Stimulated activated CD4-positive, alpha-beta T cell treated with anti-CD3 and anti-CD28 coated beads, Interleukin-4, amount 100 ng/mL, for 48 hours (primary cell): ENCODE data around the gene C11orf97.
"Not testable (repeated sequence)": the region's sequence is repeated elsewhere in the genome, so short reads cannot be mapped to it uniquely, and the experiment has no call there.

Experiments used
- DNase-seq, 2 donors: peaks; one replicate each; pipeline ENCODE4 v3.0.0-alpha.2; 2020; ENCODE audit warnings: low read depth in 2 of 2

C11orf97 gene

GRCh38 chr11:94525546-94526324 is 13.5 kb downstream of the C11orf97 start:
- no peak for DNase-seq

- DNase-seq, result no peak
Observed at GRCh38 chr11:94526645-94527438, 14.6 kb downstream of the C11orf97 start.

DNA sequence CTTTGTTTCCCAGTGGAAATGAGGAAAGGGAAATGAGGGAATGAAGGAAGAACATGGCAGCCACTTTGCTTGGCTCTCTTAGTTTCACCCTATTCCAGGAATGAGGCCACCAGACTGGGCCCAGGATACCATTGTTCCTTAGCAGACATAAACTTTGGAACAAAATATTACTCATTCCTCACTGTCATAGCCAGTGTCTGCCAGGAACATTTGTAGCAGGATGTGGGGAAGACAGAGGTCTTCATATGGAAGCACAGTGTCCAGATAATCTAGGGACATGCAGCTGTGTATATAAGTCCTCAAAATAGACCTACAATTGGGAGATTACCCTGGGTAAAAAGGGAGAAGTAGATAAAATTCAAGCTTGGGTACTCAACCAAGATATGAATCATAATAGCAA is 16.3 kb downstream of the C11orf97 start:
- DNase-seq, result no peak

GRCh38 chr11:94532211-94532610 is 19.9 kb downstream of the C11orf97 start:
- DNase-seq, result no peak

DNA sequence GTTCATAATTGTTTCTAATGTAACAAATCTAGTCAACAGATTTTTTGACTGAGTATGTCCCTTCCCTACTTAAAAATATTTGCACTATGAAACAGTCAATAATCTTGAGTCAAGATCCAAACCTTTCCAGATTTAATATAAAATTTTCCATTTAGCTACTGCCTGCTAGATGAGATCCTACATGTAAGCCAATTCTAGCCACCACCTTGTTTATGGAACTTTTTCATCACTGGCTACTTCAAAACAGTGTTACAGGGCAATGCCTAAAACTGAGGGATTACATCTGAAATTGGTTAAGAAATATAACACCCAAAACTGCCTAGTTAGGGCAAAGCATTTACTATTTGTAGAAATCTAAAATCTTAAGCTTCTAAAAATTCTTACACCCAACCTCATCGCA is 20.9 kb downstream of the C11orf97 start:
- no peak for DNase-seq

DNA sequence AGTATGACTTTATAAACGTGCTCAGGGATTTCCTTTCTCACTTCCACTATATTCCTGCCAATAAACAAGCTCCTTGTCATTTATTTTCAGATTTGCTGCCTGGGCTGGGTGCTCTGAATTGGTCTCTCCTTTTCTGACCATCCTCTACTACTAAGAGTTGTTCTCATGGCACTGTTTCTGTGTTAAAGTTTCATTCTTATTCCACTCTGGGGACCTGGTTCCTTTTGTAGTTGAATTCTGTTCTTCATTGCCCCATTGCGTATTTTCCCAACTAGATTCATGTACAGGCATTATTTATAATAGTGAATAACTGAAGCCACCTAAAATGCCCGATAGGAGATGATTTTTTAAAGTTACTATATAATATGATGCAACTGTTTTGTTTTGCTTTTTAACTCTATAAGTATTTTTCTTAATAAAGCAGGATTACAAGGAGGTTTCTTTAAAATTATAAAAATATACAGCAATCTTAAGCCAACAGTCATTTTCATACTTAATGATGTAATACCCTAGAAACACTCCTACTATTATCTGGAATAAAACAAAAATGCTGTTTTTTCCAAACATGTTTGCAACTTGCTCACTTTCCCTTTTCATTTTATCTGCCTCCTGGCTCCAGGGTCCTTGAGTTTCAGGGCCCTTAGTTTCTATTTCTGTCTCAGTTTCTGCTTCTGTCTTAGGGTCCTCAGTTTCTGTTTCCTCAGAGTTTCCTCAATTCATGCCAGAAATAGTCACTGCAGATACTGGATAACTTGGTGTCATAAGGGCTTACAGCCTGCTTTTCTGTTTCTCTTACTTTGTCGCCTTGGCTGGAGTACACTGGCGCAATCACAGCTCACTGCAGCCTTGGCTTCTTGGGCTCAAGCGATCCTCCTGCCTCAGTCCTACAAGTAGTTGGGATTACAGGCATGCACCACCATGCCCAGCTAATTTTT is 21.7 kb downstream of the C11orf97 start:
- no peak for DNase-seq

GRCh38 chr11:94536386-94536785 is 24.1 kb downstream of the C11orf97 start:
- DNase-seq, result no peak

DNA sequence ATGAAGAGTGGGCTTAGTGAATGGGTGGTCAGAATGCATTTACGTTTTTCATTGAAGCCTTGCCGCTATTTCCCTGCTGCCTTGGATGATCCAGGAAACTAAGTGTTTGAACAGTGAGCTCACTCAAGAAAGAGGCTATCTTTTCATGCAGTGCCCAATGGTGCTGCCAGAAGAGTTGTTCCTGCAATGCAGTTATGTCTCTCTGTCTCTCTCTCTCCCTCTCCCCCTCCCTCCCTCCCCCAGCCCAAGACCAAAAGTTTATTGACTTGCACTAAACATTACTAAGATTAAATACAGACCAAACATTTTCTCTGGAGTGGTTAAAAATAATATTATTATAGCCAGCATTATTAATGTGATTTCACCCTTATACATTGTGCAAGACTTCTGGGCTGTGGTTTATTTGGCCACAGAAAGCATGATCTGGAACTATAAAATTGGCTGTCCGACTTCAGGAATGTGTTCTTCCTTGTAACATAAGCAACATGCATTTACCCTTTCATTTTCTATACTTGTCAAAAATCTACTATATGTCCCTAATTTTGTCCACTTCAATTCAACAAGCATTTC is 24.9 kb downstream of the C11orf97 start:
- DNase-seq, result no peak

DNA sequence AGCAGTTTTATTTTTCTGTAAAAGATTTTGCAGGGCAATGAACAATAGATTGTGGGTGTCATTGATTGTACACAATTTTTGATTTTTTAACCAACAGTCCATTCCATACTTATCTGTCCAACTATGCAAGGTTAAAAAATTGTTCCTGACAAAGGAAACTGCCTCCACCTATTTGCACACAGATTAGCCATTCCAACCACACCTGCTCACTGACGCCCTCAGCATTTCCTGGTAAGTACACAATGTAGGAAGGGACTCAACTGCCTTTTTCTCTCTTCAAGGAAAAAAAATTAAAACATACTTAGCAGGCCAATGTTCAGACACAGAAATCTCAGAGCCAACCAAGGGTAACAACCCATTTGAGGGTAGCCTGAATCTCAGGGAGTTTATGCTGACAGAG is 27.2 kb downstream of the C11orf97 start:
- DNase-seq, result no peak

DNA sequence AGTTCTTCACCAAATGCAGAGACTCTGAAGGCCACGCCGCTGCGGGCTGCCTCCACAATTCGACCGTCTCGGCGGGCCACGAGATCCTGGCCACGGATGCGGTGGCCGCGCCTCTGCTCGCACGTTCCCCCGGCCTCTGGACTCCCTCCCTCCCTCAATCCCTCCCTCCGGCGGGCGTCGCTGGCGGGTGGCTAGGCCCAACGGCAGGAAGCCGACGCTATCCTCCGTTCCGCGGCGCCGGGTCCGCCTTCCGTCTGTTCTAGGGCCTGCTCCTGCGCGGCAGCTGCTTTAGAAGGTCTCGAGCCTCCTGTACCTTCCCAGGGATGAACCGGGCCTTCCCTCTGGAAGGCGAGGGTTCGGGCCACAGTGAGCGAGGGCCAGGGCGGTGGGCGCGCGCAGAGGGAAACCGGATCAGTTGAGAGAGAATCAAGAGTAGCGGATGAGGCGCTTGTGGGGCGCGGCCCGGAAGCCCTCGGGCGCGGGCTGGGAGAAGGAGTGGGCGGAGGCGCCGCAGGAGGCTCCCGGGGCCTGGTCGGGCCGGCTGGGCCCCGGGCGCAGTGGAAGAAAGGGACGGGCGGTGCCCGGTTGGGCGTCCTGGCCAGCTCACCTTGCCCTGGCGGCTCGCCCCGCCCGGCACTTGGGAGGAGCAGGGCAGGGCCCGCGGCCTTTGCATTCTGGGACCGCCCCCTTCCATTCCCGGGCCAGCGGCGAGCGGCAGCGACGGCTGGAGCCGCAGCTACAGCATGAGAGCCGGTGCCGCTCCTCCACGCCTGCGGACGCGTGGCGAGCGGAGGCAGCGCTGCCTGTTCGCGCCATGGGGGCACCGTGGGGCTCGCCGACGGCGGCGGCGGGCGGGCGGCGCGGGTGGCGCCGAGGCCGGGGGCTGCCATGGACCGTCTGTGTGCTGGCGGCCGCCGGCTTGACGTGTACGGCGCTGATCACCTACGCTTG is 31.7 kb downstream of the C11orf97 start, which contains the start of gene FUT4:
Gene FUT4 (plus strand): TSS at position 227 of the 951 bp plus-strand sequence. CDS start 213 bp downstream, at position 440.
- peak; percentile 71 to 76 for DNase-seq

GRCh38 chr11:94544646-94545263 is 32.5 kb downstream of the C11orf97 start:
- peak in 1 of 2 donors; percentile 5 for DNase-seq

DNA sequence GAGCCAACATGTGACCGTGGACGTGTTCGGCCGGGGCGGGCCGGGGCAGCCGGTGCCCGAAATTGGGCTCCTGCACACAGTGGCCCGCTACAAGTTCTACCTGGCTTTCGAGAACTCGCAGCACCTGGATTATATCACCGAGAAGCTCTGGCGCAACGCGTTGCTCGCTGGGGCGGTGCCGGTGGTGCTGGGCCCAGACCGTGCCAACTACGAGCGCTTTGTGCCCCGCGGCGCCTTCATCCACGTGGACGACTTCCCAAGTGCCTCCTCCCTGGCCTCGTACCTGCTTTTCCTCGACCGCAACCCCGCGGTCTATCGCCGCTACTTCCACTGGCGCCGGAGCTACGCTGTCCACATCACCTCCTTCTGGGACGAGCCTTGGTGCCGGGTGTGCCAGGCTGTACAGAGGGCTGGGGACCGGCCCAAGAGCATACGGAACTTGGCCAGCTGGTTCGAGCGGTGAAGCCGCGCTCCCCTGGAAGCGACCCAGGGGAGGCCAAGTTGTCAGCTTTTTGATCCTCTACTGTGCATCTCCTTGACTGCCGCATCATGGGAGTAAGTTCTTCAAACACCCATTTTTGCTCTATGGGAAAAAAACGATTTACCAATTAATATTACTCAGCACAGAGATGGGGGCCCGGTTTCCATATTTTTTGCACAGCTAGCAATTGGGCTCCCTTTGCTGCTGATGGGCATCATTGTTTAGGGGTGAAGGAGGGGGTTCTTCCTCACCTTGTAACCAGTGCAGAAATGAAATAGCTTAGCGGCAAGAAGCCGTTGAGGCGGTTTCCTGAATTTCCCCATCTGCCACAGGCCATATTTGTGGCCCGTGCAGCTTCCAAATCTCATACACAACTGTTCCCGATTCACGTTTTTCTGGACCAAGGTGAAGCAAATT is 33.3 kb downstream of the C11orf97 start:
- DNase-seq, result no peak

- no peak for DNase-seq
Observed at GRCh38 chr11:94546162-94546470, 33.9 kb downstream of the C11orf97 start.

- DNase-seq, result no peak
Observed at GRCh38 chr11:94546886-94547285, 34.6 kb downstream of the C11orf97 start.

- no peak for DNase-seq
Observed at GRCh38 chr11:94549146-94549545, 36.9 kb downstream of the C11orf97 start.

DNA sequence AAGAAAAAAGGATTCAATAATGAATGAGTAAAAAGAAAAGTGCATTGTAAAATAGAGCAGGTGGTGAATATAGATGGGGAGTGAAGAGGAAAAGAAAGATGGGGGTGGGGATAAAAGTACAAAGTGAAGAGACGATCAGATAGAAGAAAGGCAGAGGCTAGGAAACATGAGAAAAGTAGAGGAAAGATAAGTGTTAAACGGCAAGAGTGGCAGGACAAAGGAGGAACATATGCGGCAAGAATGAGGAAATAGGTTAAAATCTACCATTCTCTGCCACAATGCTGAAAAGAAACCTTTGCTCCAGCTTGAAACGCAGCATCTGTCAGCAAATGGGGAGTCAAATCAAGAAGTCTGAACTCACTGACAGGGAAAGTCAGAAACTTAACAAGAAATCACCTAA is 38.3 kb downstream of the C11orf97 start:
- DNase-seq, result no peak

DNA sequence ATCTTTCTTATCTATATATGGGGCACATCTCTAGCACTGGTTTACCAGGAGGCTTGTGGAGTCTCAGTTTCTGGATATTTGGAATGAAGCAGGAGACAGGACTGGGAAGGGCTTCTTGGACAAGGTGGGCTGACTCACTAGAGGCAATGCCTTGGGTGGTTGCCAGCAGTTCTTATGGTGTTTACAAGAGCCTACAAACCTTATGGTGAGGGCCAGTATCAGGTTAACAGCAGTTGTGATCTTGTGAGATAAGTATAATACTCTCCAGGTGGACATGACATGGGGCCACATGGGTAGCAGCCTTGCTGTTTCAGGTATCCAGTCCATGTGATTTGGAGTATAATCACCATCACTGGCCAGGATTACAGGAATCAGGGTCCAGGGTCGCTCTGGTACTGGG is 41.7 kb downstream of the C11orf97 start:
- DNase-seq, result no peak

DNA sequence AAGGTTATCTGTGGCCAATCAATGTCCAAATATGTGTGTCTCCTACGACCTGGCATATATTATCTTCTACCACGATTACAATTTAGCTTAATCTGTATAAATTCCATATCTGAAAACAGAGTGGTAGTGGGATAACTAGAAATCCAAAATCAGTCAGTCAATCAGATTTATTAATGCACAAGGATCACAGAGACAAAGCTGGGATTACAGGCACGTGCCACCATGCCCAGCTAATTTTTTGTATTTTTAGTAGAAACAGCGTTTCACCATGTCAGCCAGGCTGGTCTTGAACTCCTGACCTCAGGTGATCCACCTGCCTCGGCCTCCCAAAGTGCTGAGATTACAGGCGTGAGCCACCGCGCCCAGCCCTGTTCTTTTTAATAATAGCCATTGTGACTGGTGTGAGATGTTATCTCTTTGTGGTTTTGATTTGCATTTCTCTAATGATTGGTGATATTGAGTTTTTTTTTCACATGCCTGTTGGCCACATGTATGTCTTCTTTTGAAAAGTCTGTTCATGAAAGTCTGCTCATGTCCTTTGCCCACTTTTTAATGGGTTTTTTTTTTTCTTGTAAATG is 43.6 kb downstream of the C11orf97 start:
- DNase-seq, result not testable (repeated sequence)

GRCh38 chr11:94557421-94557820 is 45.2 kb downstream of the C11orf97 start:
- DNase-seq, result no peak
